K562 (cell line): Measurements from ENCODE around the gene PTCH1. TPM values are rescaled to one million over a fixed set of nuclear protein-coding genes. Genes with fewer than 3 reads are reported as not detected.

Experiments used
- ZNF407 ChIP-seq: fragments of 450-650 bp; IDR thresholded peaks from 2 replicates; pipeline ENCODE4 v1.6.1; 2016; ENCODE audit warnings: low read depth
- polyA plus RNA-seq, 8 experiments: library from polyadenylated mRNA; depleted of rRNA in 4 of 8; stranded (reverse) in 5 of 8; unstranded in 3 of 8; fragments of >200 nt; fragmentation: Nextera tagmentation in 2 of 8; fragmentation: Illumina TruSeq in 1 of 8; extraction: Ambion mirVana in 2 of 8; extraction: Trizol in 1 of 8; gene quantifications; 2 replicates each; pipeline versions ENCODE4 v1.2.1 to v1.2.3, GENCODE V29; 2011 to 2014; ENCODE audit warnings: inconsistent platforms in 1 of 8, missing spikeins in 1 of 8
- total RNA-seq, 7 experiments: library from RNA; depleted of rRNA in 6 of 7; stranded (reverse); fragments of >200 nt in 6 of 7; fragmentation: Illumina TruSeq in 2 of 7; extraction: Trizol in 2 of 7; gene quantifications; 2 replicates each; pipeline versions ENCODE4 v1.2.1 to v1.2.3, GENCODE V29; 2011 to 2021; ENCODE audit warnings: low replicate concordance in 1 of 7
- TF ChIP-seq, protein P1 (sequence below): fragments of 150-350 bp; conservative IDR thresholded peaks from 2 replicates; pipeline ENCODE4 v1.6.1; 2014; ENCODE audit warnings: low read length
- TF ChIP-seq, protein P2 (sequence below): fragments of 450-650 bp; IDR thresholded peaks from 2 replicates; pipeline ENCODE4 v1.7.0; 2016; ENCODE audit warnings: borderline replicate concordance

The PTCH1 gene
- total and polyA plus RNA-seq, 9 of the 15 experiments (the other 6 are each of a cell fraction or from before 2014, with no cell fraction given): 0.70 to 9.9 (median 3.8) TPM

- TF ChIP-seq, protein P1, sequence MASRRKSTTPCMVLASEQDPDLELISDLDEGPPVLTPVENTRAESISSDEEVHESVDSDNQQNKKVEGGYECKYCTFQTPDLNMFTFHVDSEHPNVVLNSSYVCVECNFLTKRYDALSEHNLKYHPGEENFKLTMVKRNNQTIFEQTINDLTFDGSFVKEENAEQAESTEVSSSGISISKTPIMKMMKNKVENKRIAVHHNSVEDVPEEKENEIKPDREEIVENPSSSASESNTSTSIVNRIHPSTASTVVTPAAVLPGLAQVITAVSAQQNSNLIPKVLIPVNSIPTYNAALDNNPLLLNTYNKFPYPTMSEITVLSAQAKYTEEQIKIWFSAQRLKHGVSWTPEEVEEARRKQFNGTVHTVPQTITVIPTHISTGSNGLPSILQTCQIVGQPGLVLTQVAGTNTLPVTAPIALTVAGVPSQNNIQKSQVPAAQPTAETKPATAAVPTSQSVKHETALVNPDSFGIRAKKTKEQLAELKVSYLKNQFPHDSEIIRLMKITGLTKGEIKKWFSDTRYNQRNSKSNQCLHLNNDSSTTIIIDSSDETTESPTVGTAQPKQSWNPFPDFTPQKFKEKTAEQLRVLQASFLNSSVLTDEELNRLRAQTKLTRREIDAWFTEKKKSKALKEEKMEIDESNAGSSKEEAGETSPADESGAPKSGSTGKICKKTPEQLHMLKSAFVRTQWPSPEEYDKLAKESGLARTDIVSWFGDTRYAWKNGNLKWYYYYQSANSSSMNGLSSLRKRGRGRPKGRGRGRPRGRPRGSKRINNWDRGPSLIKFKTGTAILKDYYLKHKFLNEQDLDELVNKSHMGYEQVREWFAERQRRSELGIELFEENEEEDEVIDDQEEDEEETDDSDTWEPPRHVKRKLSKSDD: no peak
- TF ChIP-seq, protein P2, sequence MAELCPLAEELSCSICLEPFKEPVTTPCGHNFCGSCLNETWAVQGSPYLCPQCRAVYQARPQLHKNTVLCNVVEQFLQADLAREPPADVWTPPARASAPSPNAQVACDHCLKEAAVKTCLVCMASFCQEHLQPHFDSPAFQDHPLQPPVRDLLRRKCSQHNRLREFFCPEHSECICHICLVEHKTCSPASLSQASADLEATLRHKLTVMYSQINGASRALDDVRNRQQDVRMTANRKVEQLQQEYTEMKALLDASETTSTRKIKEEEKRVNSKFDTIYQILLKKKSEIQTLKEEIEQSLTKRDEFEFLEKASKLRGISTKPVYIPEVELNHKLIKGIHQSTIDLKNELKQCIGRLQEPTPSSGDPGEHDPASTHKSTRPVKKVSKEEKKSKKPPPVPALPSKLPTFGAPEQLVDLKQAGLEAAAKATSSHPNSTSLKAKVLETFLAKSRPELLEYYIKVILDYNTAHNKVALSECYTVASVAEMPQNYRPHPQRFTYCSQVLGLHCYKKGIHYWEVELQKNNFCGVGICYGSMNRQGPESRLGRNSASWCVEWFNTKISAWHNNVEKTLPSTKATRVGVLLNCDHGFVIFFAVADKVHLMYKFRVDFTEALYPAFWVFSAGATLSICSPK: no peak
- TF ChIP-seq ZNF407: no peak
Observed at GRCh38 chr9:95507464-95508241, 9.1 kb downstream of the PTCH1 start (continued).
